ENCODE measurements around the gene ADGRD2.

DNA sequence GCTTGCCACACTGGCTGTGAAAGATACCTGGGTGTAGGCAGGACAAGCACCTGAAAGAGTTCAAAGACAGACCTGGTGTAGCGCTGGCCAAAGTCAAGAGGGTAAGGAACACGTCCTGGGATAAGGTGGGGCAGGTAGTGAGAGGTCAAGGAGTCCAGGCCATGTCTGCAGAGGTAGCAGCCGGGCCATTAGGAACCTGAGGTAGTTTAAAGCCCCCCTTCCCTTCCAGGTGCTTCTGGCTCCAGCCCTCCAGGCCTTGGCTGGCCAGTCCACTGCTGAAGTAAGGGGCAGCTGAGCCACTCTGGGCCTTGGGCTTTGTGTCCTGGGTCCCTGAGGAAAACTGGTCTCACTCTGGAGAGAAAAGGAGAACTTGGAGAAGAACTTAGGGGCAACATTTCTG lies 70.9 kb downstream of the ADGRD2 start:
- TF ChIP-seq, protein P1, sequence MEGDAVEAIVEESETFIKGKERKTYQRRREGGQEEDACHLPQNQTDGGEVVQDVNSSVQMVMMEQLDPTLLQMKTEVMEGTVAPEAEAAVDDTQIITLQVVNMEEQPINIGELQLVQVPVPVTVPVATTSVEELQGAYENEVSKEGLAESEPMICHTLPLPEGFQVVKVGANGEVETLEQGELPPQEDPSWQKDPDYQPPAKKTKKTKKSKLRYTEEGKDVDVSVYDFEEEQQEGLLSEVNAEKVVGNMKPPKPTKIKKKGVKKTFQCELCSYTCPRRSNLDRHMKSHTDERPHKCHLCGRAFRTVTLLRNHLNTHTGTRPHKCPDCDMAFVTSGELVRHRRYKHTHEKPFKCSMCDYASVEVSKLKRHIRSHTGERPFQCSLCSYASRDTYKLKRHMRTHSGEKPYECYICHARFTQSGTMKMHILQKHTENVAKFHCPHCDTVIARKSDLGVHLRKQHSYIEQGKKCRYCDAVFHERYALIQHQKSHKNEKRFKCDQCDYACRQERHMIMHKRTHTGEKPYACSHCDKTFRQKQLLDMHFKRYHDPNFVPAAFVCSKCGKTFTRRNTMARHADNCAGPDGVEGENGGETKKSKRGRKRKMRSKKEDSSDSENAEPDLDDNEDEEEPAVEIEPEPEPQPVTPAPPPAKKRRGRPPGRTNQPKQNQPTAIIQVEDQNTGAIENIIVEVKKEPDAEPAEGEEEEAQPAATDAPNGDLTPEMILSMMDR (IDR thresholded peaks at IDR 0.05): no peak
- no peak for TF ChIP-seq POLR2A (IDR thresholded peaks at IDR 0.05)

All from lower leg skin (tissue), 3 donors.